Panc1 (cell line): ENCODE data around the gene TMEM204.

Experiments
- SIN3A ChIP-seq: IDR thresholded peaks from 2 replicates; pipeline ENCODE4 v1.6.1; 2012; ENCODE audit warnings: low read depth, mild to moderate bottlenecking, low read length, moderate library complexity, borderline replicate concordance; ENCODE audit not compliant: insufficient read depth
- TF ChIP-seq, protein P1 (sequence below): fragments of 450-650 bp; IDR thresholded peaks from 2 replicates; pipeline ENCODE4 v1.5.1; 2017; ENCODE audit warnings: mild to moderate bottlenecking
- TF ChIP-seq, protein P2 (sequence below), 2 experiments: IDR thresholded peaks; 2 replicates each; pipeline ENCODE4 v1.6.1; 2011 to 2012; ENCODE audit warnings: low read depth in 2 of 2, control low read depth in 1 of 2, low read length in 1 of 2, mild to moderate bottlenecking in 1 of 2, moderate library complexity in 1 of 2; ENCODE audit not compliant: insufficient read depth in 1 of 2

DNA sequence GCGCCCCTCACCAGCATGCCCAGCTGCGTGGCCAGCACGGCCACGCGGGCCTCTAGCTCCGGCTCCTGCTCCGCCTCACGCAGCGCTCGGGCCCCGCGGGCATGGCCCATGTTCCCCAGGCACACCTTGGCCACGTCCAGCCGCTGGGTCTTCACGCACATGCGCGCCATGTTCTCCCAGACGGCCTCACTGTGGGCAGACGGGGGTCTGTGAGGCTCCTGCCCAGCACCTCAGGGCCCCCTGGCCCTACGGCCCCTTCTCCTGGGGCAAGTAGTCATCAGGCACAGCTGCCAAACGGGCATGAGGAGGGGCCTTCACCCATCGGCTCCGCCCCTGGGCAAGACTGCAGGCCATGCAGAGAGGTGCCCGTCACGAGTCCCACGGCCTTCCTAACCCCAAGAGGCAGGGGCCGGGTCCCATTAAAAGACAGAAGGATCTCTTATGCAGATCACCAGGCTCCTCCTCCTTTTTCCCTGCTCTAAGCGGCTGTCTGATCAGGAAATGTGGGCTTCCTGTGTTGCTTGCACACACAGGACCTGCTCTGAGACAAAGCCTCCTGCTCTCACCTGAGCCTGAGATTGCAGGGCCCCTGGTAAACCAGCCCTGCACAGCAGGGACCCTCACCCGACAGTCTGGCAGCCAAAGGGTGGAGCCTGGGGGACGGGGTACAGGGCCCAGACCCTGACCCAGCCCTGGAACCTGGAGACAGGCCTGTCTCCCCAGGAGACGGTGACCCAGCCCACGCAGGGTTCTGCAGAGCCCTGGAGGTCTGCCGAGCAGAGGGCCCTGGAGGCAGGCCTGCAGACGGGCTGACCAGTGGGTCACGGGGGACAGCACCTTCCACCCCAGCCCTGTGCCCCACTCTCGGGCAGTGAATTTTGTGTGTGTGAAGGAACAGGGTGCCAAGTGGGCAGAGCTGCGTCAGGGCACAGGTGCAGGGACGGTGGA, 6.6 kb upstream of the TMEM204 start:
- TF ChIP-seq, protein P1, sequence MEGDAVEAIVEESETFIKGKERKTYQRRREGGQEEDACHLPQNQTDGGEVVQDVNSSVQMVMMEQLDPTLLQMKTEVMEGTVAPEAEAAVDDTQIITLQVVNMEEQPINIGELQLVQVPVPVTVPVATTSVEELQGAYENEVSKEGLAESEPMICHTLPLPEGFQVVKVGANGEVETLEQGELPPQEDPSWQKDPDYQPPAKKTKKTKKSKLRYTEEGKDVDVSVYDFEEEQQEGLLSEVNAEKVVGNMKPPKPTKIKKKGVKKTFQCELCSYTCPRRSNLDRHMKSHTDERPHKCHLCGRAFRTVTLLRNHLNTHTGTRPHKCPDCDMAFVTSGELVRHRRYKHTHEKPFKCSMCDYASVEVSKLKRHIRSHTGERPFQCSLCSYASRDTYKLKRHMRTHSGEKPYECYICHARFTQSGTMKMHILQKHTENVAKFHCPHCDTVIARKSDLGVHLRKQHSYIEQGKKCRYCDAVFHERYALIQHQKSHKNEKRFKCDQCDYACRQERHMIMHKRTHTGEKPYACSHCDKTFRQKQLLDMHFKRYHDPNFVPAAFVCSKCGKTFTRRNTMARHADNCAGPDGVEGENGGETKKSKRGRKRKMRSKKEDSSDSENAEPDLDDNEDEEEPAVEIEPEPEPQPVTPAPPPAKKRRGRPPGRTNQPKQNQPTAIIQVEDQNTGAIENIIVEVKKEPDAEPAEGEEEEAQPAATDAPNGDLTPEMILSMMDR: no peak
- TF ChIP-seq SIN3A: no peak
- TF ChIP-seq, protein P2, sequence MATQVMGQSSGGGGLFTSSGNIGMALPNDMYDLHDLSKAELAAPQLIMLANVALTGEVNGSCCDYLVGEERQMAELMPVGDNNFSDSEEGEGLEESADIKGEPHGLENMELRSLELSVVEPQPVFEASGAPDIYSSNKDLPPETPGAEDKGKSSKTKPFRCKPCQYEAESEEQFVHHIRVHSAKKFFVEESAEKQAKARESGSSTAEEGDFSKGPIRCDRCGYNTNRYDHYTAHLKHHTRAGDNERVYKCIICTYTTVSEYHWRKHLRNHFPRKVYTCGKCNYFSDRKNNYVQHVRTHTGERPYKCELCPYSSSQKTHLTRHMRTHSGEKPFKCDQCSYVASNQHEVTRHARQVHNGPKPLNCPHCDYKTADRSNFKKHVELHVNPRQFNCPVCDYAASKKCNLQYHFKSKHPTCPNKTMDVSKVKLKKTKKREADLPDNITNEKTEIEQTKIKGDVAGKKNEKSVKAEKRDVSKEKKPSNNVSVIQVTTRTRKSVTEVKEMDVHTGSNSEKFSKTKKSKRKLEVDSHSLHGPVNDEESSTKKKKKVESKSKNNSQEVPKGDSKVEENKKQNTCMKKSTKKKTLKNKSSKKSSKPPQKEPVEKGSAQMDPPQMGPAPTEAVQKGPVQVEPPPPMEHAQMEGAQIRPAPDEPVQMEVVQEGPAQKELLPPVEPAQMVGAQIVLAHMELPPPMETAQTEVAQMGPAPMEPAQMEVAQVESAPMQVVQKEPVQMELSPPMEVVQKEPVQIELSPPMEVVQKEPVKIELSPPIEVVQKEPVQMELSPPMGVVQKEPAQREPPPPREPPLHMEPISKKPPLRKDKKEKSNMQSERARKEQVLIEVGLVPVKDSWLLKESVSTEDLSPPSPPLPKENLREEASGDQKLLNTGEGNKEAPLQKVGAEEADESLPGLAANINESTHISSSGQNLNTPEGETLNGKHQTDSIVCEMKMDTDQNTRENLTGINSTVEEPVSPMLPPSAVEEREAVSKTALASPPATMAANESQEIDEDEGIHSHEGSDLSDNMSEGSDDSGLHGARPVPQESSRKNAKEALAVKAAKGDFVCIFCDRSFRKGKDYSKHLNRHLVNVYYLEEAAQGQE (IDR thresholded peaks at IDR 0.05; ENCODE audit: insufficient read depth in 1 of 2, low read depth in 2 of 2, low read length in 1 of 2): no peak
